ENCODE results near the gene APBA2.

GRCh38 chr15:29066838-29067237 is 181.1 kb downstream of the APBA2 start:
- TF ChIP-seq POLR2A (IDR thresholded peaks at IDR 0.05) (no peak), CTCF (IDR thresholded peaks at IDR 0.05) (no peak)

All from tibial nerve (tissue), 3 donors.